ENCODE measurements around the gene HYAL3. TPM values are rescaled to one million over a fixed set of nuclear protein-coding genes. Genes with fewer than 3 reads are reported as not detected.
A peak's percentile ranks its signal among the peaks of the same experiment; 100 is the strongest.

The HYAL3 gene
- total RNA-seq, 2 experiments from 2014 or later: 2.7 to 3.5 TPM

DNA sequence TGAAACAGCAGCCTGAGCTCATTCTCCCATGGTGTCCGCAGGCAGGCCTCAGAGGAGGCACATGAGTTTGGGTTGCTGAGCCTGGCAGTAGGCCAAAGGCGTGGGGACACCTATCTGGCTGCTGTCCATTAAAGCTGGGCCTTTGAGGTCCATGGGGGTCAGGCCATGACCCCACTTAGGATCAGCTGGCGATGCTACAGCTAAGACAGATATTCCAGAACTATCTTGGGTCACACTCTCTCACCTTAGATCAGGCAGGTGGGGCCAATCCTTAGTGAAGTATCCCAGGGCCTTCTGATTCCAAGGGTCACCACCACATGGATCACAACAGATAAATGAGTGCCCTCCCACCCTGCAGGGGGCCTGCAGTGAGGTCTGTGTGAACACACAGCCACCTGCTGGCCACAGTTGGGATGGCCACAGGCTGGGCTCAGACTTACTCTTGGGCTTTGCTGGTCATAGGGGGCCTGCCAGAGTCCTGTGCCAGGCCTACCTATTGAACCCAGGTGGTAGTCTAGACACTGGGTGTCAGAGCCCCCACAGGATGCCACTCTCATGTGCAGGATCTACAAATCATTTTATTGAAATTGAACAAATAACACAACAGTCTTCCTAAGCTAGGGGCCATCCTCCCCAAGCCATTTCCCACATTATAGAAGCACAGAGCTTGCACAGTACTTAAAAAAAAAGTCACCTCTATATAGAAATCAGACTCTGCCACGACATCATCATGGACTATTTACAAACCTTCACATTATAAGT is 25.3 kb upstream of the HYAL3 start:
- intact Hi-C loops (cut with micrococcal nuclease; ENCODE audit: unreplicated experiment): loop anchor here (1.0 to 5.0 kb wide), 3 partner anchors 25 to 97 kb away; partner anchors contain the start of genes HYAL3 and NAA80
- ChIA-PET CTCF (ENCODE audit: unreplicated experiment) (interaction anchor here (1.9 kb wide), 1 partner anchor 32 kb away, joined by 5 read pairs; the partner anchor contains the start of gene IFRD2), POLR2A (interaction anchor here (1.2 kb wide), 1 partner anchor 26 kb away, joined by 3 read pairs; the partner anchor contains the start of gene NPRL2)
- Histone ChIP-seq H3K4me2 (ENCODE audit: low read length) (no peak overlapping the region), H4K20me1 (ENCODE audit: insufficient read depth, low read length) (no peaks in the 10 kb centered on the region), H2AFZ (ENCODE audit: low read length) (no peak overlapping the region), H3K9me3 (ENCODE audit: low read length) (no peaks in the 10 kb centered on the region), H3K36me3 (ENCODE audit: insufficient read depth, low read length) (peaks cover 22% of the 10 kb centered on the region), H3K4me1 (ENCODE audit: insufficient read depth, low read length, poor library complexity, severe bottlenecking) (peaks cover 29% of the 10 kb centered on the region), H3K4me3 (ENCODE audit: low read depth, low read length, poor library complexity, severe bottlenecking) (no peak overlapping the region), H3K79me2 (ENCODE audit: insufficient read depth, low read depth, low read length) (peaks cover 12% of the 10 kb centered on the region; the same call in 1 of the 2 replicates), H3K9me2 (ENCODE audit: insufficient read depth, low read length) (no peaks in the 10 kb centered on the region), H3K27ac (ENCODE audit: low read depth, low read length, poor library complexity, severe bottlenecking) (no peak overlapping the region)
- TF ChIP-seq, protein P1, sequence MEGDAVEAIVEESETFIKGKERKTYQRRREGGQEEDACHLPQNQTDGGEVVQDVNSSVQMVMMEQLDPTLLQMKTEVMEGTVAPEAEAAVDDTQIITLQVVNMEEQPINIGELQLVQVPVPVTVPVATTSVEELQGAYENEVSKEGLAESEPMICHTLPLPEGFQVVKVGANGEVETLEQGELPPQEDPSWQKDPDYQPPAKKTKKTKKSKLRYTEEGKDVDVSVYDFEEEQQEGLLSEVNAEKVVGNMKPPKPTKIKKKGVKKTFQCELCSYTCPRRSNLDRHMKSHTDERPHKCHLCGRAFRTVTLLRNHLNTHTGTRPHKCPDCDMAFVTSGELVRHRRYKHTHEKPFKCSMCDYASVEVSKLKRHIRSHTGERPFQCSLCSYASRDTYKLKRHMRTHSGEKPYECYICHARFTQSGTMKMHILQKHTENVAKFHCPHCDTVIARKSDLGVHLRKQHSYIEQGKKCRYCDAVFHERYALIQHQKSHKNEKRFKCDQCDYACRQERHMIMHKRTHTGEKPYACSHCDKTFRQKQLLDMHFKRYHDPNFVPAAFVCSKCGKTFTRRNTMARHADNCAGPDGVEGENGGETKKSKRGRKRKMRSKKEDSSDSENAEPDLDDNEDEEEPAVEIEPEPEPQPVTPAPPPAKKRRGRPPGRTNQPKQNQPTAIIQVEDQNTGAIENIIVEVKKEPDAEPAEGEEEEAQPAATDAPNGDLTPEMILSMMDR (conservative IDR thresholded peaks at IDR 0.05; ENCODE audit: low read length): peak; percentile 83
- no peak for TF ChIP-seq EZH2phosphoT487 (IDR thresholded peaks at IDR 0.05; ENCODE audit: borderline replicate concordance, low read depth, low read length)
- BruUV-seq (replicated peaks): no TSS peak
- peak; percentile 70 for DNase-seq (ENCODE audit: low spot score)

DNA sequence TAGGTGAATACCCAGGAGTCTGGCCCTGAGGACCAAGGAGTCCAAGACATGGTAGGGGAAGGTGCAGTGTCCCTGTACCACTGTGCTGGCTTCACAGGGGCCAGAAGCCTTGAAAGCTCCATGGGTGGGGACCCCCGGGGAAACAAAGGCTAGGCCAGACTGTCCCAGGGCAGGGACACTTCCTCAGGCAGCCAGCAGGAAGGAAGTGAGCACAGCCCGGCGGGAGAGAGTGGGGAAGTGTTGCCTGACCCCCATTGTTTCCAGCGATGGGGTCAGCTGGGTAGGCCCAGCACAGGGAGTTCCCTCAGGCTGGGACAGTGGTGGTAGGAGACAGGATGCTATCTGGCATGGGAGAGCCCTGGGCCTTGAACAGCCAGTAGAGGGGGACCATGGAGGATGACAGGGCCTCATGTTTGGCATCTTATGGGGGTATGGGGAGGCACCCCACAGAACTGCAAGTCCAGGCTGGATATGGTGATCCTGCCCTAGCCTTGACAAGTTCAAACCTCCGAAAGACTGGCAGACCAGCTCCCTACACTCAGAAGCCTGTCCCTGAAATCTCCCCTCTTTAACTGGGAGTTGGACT is 24.5 kb upstream of the HYAL3 start:
- CTCF ChIA-PET (ENCODE audit: unreplicated experiment): interaction anchor here (1.9 kb wide), 1 partner anchor 31 kb away, joined by 5 read pairs; the partner anchor contains the start of gene IFRD2
- Histone ChIP-seq H3K4me2 (ENCODE audit: low read length) (no peak overlapping the region), H3K4me1 (ENCODE audit: insufficient read depth, low read length, poor library complexity, severe bottlenecking) (peaks cover 34% of the 10 kb centered on the region)

More for the DNA sequence above, 24.5 kb upstream of the HYAL3 start:
- Histone ChIP-seq H3K4me3 (ENCODE audit: low read depth, low read length, poor library complexity, severe bottlenecking) (no peak overlapping the region), H3K9me3 (ENCODE audit: low read length) (no peaks in the 10 kb centered on the region), H4K20me1 (ENCODE audit: insufficient read depth, low read length) (no peaks in the 10 kb centered on the region), H3K79me2 (ENCODE audit: insufficient read depth, low read depth, low read length) (peaks cover 12% of the 10 kb centered on the region; the same call in 1 of the 2 replicates), H3K36me3 (ENCODE audit: insufficient read depth, low read length) (peaks cover 20% of the 10 kb centered on the region; the same call in 1 of the 2 replicates), H2AFZ (ENCODE audit: low read length) (no peak overlapping the region), H3K27ac (ENCODE audit: low read depth, low read length, poor library complexity, severe bottlenecking) (no peak overlapping the region), H3K9me2 (ENCODE audit: insufficient read depth, low read length) (no peaks in the 10 kb centered on the region)
- POLR2A ChIA-PET: interaction anchor here (1.2 kb wide), 1 partner anchor 27 kb away, joined by 3 read pairs; the partner anchor contains the start of gene NPRL2
- intact Hi-C loops (cut with micrococcal nuclease; ENCODE audit: unreplicated experiment): loop anchor here (1.0 to 5.0 kb wide), 3 partner anchors 24 to 96 kb away; partner anchors contain the start of genes HYAL3 and NAA80
- BruUV-seq (replicated peaks): no TSS peak
- no peak for DNase-seq (ENCODE audit: low spot score)
- TF ChIP-seq EZH2phosphoT487 (IDR thresholded peaks at IDR 0.05; ENCODE audit: borderline replicate concordance, low read depth, low read length): no peak
- TF ChIP-seq, protein P1 (conservative IDR thresholded peaks at IDR 0.05; ENCODE audit: low read length): no peak
